ENCODE data around the gene TAF10.

Gene TAF10

GRCh38 chr11:6640985-6641701, 29.1 kb upstream of the TAF10 start:
- no peak for DNase-seq (ENCODE audit: low read depth in 1 of 2, low spot score in 1 of 2)

DNA sequence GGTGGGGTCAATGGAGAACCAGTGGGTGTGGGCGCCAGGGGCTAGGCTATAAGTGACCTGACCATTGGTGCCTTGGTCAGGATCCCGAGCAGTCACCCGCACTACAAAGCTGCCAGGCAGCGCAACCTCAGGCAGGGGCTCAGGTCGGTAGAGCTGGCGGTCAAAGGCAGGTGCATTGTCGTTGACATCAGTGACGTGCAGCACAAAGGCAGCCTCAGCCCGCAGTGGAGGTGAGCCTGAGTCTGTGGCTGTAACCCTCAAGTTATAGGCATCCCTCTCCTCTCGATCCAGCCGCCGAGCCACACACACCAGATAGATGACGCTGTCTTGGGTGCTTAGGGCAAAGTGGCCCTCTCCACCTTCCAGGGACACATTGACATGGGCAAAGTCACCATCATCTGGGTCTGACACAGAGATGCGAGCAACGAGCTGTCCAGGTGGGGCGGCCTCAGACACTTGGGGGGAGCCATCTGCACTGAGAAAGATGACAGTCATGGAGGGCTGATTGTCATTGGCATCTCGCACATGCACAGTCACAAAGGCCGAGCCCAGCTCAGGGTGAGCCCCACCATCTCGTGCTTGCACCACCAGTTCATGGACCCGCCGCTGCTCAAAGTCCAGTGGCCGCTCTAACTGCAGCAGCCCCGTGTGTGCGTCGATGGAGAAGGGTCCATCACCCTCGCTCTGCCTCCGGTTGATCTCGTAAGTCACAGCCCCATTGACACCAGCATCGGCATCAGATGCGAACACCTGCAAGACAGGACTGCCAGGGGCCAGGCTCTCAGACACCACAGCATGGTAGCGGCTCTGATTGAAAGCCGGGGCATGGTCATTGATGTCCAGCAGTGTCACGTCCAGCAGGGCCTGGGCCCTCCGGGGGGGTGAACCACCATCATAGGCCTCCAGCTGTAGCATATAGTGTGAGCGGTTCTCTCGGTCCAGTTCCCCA, 28.3 kb upstream of the TAF10 start:
- no peak for DNase-seq (ENCODE audit: low read depth in 1 of 2, low spot score in 1 of 2)

- no peak for DNase-seq (ENCODE audit: low read depth in 1 of 2, low spot score in 1 of 2)
Measured at GRCh38 chr11:6638429-6638828, 26.4 kb upstream of the TAF10 start.

- DNase-seq (ENCODE audit: low read depth in 1 of 2, low spot score in 1 of 2), result no peak
Measured at GRCh38 chr11:6637871-6638270, 25.9 kb upstream of the TAF10 start.

DNA sequence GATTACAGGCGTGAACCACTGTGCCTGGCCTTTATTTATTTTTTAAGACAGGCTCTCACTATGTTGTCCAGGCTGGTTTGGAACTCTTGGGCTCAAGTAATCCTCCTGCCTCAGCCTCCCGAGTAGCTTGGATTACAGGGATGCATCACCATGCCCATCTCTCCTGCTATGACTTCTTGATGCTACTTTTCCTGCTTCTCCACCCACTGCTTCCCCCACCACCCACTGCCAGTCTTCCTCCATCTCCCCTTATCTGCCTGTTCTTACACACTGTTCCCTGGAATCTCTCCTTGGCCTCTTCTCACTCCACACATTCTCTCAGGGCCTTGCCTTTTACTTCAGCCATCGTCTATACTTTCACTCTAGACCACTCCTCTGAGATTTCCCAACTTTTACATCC, 24.5 kb upstream of the TAF10 start:
- no peak for DNase-seq (ENCODE audit: low read depth in 1 of 2, low spot score in 1 of 2)

- no peak for DNase-seq (ENCODE audit: low read depth in 1 of 2, low spot score in 1 of 2)
Measured at GRCh38 chr11:6635082-6635932, 23.3 kb upstream of the TAF10 start.

DNA sequence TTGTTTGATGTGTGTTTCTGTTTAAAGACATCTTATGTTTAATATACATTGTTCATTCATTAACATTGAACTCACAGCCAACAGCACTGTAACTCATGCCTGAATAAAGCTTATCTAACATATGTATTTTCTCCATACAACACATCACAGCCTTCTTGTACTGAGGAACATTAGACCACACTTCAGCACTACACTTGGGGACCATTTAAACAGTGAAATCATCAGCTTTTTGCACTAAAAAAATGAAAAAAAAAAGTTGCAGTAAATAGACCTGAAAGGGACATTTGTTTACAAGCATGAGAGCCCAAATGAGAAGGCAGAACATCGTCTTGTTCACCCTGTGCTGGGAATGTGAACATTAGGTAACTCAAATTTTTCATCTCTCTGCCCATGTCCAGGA, 22.5 kb upstream of the TAF10 start:
- no peak for DNase-seq (ENCODE audit: low read depth in 1 of 2, low spot score in 1 of 2)

GRCh38 chr11:6633422-6634408, 21.7 kb upstream of the TAF10 start:
- DNase-seq (ENCODE audit: low read depth in 1 of 2, low spot score in 1 of 2), result no peak

GRCh38 chr11:6632116-6633073, 20.4 kb upstream of the TAF10 start:
- DNase-seq (ENCODE audit: low read depth in 1 of 2, low spot score in 1 of 2), result no peak

DNA sequence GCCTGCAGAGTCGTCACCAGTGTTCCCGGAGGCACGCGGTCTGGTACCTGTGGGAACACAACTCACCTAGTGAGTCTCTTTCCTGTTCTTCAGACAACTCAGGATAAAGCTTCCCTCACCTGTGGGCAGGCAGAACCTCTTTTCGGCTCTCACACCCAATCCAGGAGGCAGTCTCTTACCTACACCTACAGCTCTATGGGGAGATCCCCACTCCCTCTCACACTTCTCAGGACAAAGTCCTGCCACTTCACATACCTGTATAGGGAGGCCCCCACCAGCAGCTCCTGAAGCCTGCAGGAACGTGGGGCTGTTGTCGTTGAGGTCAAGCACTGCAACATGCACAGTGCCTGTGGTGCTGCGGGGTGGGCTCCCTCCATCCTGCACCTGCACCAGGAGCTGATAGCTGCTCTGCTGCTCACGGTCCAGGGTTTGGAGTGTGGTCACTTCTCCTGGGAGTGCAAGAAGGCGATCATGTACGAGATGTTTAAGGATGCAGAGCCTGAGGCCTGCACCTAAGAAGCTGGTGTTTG, 19.4 kb upstream of the TAF10 start:
- no peak for DNase-seq (ENCODE audit: low read depth in 1 of 2, low spot score in 1 of 2)

- no peak for DNase-seq (ENCODE audit: low read depth in 1 of 2, low spot score in 1 of 2)
Measured at GRCh38 chr11:6630632-6631291, 18.7 kb upstream of the TAF10 start.

GRCh38 chr11:6629892-6630631, 18.0 kb upstream of the TAF10 start:
- no peak for DNase-seq (ENCODE audit: low read depth in 1 of 2, low spot score in 1 of 2)

DNA sequence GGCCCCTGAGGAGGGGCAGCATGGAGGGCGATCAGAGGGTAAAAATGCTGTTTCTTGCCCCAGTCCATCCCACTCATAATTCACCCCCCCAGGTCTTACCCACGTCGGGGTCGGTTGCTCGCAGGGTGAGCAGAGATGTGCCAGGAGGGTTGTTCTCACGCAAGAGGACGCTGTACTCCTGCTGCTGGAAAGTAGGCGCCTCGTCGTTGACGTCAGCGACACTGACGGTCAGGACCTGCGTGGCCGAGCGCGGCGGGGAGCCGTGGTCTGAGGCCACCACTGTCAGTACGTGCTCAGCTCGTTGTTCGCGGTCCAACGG, 17.5 kb upstream of the TAF10 start:
- no peak for DNase-seq (ENCODE audit: low read depth in 1 of 2, low spot score in 1 of 2)

DNA sequence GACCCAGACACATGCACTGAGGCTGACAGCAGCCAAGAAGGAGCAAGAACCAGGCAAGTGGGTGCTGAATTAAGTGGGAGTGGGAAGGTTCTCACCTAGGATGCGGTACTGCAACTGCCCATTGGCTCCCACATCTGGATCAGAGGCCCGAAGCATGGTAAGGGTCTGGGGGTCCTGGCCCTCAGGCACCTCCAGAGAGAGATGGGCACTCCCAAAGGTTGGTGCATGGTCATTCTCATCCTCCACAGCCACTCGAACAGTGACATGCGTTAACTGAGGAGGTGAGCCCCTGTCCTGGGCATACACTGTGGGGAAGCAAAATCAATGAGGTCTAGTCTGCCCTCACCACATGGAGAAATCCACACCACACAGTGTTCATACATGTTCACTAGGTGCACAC, 16.5 kb upstream of the TAF10 start:
- no peak for DNase-seq (ENCODE audit: low read depth in 1 of 2, low spot score in 1 of 2)

- no peak for DNase-seq (ENCODE audit: low read depth in 1 of 2, low spot score in 1 of 2)
Measured at GRCh38 chr11:6627762-6628241, 15.8 kb upstream of the TAF10 start.

GRCh38 chr11:6626971-6627761, 15.2 kb upstream of the TAF10 start:
- no peak for DNase-seq (ENCODE audit: low read depth in 1 of 2, low spot score in 1 of 2)

All from activated CD4-positive, alpha-beta T cell treated with anti-CD3 and anti-CD28 coated beads, Interleukin-2, amount 50 U/mL, for 24 hours (primary cell).